Urinary bladder (tissue), 4 donors: ENCODE measurements around the gene MMP25. TPM values are rescaled to one million over a fixed set of nuclear protein-coding genes. Genes with fewer than 3 reads are reported as not detected.
A peak's percentile ranks its signal among the peaks of the same experiment; 100 is the strongest.
"Not testable (repeated sequence)": the region's sequence is repeated elsewhere in the genome, so short reads cannot be mapped to it uniquely, and the experiment has no call there.

Experiments
- DNase-seq: peaks from one replicate; pipeline ENCODE4 v3.0.0-alpha.2; 2015; ENCODE audit errors: extremely low spot score
- H3K27ac ChIP-seq: one replicate; pipeline ENCODE4 v1.5.1; 2013; ENCODE audit warnings: low read depth, mild to moderate bottlenecking, moderate library complexity
- H3K36me3 ChIP-seq: one replicate; pipeline ENCODE4 v1.6.1; 2013; ENCODE audit warnings: mild to moderate bottlenecking, moderate library complexity; ENCODE audit not compliant: insufficient read depth
- H3K4me1 ChIP-seq: one replicate; pipeline ENCODE4 v1.6.1; 2013; ENCODE audit warnings: mild to moderate bottlenecking, moderate library complexity; ENCODE audit not compliant: insufficient read depth
- H3K4me3 ChIP-seq: one replicate; pipeline ENCODE4 v1.5.1; 2013; ENCODE audit warnings: low read depth, low read length
- WGBS: extraction: QIAGEN DNeasy Blood & Tissue Kit; methylation state at CpG from one replicate; pipeline ENCODE4 v1.1.7; 2013; 5-methylcytosine and 5-hydroxymethylcytosine counted together
- polyA plus RNA-seq: library from polyadenylated mRNA; stranded (reverse); fragments of 200-250 nt; gene quantifications from one replicate; pipeline ENCODE4 v1.2.3, GENCODE V29; 2013
- total RNA-seq: library from RNA; depleted of rRNA; stranded (reverse); fragments of >200 nt; gene quantifications from one replicate; pipeline ENCODE4 v1.2.3, GENCODE V29; 2014
- donor health status: healthy with polysubstance abuse.
- donor health status: healthy.

Gene MMP25
- total and polyA plus RNA-seq, 2 donors = 0.32 to 0.82 TPM

DNA sequence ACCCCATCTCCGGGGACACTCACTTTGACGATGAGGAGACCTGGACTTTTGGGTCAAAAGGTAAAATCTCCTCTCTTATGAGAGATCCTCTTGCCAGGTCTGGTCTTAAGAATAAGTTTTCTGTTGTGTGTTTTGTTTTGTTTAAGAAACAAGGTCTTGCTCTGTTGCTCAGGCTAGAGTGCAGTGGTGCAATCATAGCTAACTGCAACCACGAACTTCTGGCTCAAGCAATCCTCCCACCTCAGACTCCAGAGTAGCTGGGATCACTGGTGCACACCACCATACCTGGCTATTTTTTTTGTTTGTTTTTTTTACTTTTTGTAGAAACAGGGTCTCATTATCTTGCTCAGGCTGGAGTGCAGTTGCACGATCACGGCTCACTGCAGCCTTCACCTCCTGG lies 4.1 kb downstream of the MMP25 start:
- DNase-seq = no peak
- Histone ChIP-seq H3K4me3 (no peak overlapping the region), H3K27ac (no peak overlapping the region), H3K4me1 (peaks cover 1% of the 10 kb centered on the region), H3K36me3 (no peaks in the 10 kb centered on the region)
- 86% methylated on average over 5 of the region's 5 CpGs for WGBS

DNA sequence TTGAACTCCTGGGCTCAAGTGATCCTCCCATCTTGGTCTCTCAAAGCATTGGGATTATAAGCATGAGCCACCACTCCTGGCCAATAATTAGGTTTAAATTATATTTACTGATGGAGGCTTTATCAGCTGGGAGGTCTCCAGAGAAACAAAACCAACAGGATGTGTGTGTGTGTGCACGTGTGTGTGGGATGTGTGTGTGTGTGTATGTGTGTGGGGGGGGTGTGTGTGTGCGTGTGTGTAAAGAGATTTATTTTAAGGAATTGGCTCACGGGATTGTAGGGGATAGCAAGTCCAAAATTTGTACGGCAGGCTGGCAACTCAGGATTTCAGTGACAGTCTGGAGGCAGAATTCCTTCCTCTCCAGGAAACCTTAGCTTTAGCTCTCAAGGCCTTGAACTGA lies 4.6 kb downstream of the MMP25 start:
- WGBS = 38% methylated on average over 4 of the region's 4 CpGs
- no peaks in the 10 kb centered on the region for H3K36me3 ChIP-seq
- no peak overlapping the region for H3K4me3 ChIP-seq
- H3K4me1 ChIP-seq = peaks cover 1% of the 10 kb centered on the region
- H3K27ac ChIP-seq = no peak overlapping the region
- DNase-seq = no peak

DNA sequence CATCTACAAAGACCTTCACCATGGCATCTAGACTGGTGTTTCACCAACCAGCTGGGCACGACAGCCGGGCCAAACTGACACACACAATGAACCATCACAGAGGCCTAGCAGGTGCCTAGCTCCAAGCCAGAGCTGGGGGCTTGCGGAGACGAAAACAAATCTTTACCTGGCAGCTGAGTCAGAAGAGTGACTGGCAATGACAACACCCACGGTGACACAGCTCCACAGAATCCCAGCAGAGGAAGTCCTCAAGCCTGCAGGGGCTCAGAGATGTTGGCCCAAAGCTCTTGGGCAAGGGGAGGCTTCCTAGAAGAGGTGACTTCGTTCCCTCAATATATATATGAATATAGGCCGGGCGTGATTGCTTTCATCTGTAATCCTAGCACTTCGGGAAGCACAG lies 5.1 kb downstream of the MMP25 start:
- Histone ChIP-seq H3K36me3 (no peaks in the 10 kb centered on the region), H3K4me3 (no peak overlapping the region), H3K27ac (no peak overlapping the region), H3K4me1 (no peaks in the 10 kb centered on the region)
- WGBS = 88% methylated on average over 9 of the region's 9 CpGs
- no peak for DNase-seq

DNA sequence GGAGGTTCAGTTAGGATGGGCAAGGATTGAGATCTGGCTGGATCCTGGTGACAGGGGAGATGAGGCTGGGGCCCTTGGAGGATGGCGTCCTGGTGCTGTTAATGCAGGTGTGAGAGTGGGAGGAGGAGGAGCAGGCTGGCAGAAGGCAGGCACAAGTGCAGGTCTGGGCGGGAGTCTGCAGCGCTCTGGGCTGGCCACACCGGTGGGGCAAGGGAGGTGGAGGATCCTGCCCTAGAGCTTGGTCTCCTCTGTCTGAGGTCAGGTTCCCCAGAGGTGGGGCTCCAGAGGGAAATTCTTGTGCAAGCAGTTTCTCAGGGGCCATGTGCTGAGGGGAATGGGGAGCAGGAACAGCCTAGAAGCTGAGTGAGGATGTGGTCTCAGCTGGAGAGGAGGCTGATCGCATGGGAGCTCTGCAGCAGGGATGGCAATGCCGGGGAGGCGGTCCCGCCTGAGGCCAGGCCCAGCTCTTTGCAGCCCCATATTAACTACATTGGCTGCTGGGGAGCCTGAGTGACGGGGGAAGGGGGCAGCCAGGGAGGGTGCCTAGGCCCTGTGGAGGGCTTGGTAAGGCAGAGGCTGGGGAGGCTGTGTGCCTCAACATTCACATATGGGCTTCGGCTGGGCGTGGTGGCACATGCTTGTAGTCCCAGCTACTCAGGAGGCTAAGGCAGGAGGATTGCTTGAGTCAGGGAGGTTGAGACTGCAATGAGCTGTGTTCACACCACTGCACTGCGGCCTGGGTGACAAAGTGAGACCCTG lies 6.4 kb downstream of the MMP25 start:
- not testable (repeated sequence) for H3K4me3 ChIP-seq, H3K4me1 ChIP-seq, H3K27ac ChIP-seq, H3K36me3 ChIP-seq, DNase-seq
- 76% methylated on average over 11 of the region's 12 CpGs for WGBS

DNA sequence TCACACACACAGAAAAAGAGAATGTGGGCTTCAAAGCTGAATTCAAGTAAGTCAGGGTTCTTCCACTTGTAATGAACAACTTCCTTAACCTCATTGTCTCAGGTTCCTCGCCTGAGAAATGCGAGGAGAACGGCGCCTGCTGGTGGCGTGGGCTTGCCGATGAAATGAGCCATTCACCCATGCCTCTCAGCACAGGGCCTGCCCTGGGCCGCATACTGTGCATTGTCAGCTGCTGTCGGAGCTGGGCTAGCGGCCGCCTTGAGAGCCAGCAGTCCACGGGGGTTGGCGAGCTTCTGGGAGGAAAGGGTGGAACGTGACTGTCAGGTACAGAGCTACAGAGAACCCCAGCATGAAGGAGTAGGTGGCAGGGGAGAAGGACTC lies 7.0 kb downstream of the MMP25 start:
- H3K4me1 ChIP-seq, DNase-seq, H3K27ac ChIP-seq, H3K4me3 ChIP-seq, H3K36me3 ChIP-seq: not testable (repeated sequence)
- 91% methylated on average over 13 of the region's 13 CpGs for WGBS

DNA sequence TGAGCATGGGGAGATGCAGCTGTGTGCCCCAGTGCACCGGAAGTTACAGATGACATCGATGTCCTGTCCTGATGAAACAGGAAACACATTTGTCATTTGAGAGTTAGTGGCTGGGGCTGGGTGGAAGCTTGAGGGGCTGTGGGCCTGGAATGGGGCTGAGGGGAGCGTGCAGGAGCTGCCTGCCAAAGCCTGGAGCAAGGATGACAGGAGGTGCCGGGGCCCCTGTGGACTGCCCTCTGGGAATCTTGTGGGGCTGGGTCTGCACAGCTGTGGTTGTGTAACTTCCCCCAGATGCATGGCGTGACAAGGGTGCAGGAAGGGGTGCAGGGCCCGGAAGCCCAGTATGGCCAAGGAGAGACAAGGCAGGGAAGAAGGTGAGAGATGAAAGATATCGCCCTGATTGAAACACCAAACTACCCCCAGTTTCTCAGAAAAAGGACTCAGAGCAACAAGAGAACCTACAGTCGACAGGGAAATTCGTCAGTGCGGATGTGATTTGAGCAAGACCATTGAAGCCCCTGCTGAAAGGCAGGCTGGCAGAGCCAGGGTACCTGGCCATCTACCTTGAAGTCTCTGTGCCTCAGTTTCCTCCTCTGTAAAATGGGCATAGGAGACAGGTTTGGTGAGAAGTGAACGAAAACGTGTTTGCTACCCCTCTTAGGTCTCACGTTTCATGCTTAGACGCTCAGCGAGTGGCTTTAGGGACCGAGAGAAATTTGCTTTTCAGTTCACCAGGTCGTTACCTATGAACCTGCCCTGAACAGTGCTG lies 8.8 kb downstream of the MMP25 start:
- DNase-seq = no peak
- 74% methylated on average over 17 of the region's 17 CpGs for WGBS
- H3K4me1 ChIP-seq = no peaks in the 10 kb centered on the region

DNA sequence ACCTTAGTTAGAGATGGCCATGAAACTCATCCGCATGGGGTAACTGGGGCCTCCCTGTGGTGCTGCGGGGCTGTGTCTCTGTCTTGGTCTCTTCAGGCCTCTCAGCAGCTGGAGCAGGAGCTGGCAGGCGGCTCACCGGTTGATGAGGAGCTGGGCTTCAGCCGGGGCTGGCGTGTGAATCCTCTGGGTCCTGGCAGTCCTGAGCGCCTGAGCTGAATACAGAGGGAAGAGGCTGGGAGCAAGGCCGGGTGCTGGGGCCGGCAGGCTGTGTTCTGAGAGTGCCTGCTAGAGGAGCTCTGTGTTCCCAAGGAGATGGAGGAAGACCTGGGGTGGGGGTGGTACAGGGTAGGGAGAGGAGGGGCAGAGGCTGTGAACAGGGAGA lies 9.4 kb downstream of the MMP25 start:
- WGBS = 50% methylated on average over 9 of the region's 9 CpGs
- H3K36me3 ChIP-seq, H3K4me1 ChIP-seq, DNase-seq, H3K27ac ChIP-seq, H3K4me3 ChIP-seq: not testable (repeated sequence)

More for the DNA sequence above, 8.8 kb downstream of the MMP25 start:
- Histone ChIP-seq H3K27ac (no peak overlapping the region), H3K4me3 (no peak overlapping the region), H3K36me3 (no peaks in the 10 kb centered on the region)

DNA sequence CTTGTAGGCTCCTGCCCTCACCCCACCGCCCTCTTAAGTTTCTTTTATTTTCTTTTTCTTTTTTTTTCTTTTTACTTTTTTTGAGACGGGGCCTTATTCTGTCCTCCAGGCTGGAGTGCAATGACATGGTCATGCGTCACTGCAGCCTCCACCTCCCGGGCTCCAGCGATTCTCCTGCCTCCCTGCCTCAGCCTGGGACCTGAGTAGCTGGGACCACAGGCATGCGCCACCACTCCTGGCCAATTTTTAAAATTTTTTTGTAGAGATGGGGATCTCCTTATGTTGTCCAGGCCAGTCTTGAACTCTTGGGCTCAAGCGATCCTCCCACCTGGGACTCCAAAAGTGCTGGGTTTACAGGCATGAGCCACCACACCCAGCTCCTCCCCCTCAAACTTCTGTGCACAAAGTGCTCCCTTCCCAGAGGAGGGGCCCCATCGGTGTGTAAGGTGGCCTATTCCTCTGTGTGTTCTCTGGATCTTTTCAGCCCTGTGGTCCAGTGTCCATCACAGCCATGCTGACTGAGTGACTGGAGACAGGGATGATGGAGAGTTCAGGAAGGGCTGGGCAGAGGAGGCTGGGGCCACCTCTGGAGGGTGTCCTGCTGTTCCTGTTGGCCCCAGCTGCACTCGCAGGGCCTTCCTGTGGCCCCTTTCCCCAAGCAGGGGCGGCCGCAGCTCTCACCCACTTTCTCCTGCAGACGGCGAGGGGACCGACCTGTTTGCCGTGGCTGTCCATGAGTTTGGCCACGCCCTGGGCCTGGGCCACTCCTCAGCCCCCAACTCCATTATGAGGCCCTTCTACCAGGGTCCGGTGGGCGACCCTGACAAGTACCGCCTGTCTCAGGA lies 10.2 kb downstream of the MMP25 start:
- Histone ChIP-seq H3K36me3 (no peaks in the 10 kb centered on the region), H3K4me3 (no peak overlapping the region), H3K27ac (no peak overlapping the region), H3K4me1 (no peaks in the 10 kb centered on the region)
- no peak for DNase-seq
- WGBS = 89% methylated on average over 19 of the region's 19 CpGs

DNA sequence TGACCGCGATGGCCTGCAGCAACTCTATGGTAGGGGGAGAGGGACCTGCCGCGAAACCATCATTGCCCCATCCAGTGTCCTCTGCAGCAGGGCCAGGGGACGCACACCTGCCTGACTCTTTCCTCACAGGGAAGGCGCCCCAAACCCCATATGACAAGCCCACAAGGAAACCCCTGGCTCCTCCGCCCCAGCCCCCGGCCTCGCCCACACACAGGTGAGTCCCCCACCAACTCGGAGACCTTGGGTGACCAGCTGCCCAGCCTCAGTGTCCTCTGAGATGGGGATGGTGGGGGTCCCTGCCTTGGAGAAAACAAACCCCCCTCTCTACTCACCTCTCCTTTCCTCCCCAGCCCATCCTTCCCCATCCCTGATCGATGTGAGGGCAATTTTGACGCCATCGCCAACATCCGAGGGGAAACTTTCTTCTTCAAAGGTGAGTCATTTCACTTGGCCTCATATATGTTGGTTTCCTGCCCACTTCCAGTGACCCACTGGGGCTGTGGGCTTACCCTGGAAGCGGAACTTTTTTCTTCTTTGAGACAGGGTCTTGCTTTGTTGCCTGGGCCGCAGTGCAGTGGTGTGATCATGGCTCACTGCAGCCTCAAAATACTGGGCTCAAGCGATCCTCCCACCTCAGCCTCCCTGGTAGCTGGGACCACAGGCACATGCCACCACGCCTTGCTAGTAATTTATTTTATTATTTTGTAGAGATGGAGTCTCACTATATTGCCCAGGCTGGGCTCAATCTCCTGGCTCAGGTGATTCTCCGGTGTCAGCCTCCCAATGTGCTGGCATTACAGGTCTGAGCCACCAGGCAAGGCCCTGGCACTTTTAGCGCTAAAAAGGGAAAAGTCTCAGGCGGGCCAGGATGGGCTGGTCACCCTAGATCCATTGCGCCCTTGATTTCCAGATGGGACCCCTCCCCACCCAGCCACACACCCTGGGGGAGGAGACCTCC lies 11.1 kb downstream of the MMP25 start:
- Histone ChIP-seq H3K27ac (no peak overlapping the region), H3K4me1 (no peaks in the 10 kb centered on the region), H3K36me3 (no peaks in the 10 kb centered on the region), H3K4me3 (no peak overlapping the region)
- WGBS = 91% methylated on average over 22 of the region's 22 CpGs
- no peak for DNase-seq

DNA sequence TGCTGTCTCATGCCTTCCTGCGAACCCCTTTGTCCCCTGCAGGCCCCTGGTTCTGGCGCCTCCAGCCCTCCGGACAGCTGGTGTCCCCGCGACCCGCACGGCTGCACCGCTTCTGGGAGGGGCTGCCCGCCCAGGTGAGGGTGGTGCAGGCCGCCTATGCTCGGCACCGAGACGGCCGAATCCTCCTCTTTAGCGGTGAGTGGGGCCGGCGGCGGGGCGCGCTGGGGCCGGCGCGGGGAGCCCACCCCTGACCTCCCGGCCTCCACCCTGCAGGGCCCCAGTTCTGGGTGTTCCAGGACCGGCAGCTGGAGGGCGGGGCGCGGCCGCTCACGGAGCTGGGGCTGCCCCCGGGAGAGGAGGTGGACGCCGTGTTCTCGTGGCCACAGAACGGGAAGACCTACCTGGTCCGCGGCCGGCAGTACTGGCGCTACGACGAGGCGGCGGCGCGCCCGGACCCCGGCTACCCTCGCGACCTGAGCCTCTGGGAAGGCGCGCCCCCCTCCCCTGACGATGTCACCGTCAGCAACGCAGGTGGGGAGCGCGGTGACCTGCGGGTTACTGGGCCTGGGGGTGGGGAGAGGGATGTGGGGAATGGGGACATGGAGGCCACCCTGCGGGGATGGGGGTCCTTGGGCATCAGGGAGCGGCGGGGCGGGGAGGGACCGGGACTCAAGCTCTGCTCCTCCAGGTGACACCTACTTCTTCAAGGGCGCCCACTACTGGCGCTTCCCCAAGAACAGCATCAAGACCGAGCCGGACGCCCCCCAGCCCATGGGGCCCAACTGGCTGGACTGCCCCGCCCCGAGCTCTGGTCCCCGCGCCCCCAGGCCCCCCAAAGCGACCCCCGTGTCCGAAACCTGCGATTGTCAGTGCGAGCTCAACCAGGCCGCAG lies 12.0 kb downstream of the MMP25 start:
- H3K27ac ChIP-seq = peak overlapping the region; percentile 48
- H3K4me1 ChIP-seq = no peaks in the 10 kb centered on the region
- no peak for DNase-seq
- 8% methylated on average over 77 of the region's 77 CpGs for WGBS
- peak overlapping the region; percentile 89 for H3K4me3 ChIP-seq
- no peaks in the 10 kb centered on the region for H3K36me3 ChIP-seq

DNA sequence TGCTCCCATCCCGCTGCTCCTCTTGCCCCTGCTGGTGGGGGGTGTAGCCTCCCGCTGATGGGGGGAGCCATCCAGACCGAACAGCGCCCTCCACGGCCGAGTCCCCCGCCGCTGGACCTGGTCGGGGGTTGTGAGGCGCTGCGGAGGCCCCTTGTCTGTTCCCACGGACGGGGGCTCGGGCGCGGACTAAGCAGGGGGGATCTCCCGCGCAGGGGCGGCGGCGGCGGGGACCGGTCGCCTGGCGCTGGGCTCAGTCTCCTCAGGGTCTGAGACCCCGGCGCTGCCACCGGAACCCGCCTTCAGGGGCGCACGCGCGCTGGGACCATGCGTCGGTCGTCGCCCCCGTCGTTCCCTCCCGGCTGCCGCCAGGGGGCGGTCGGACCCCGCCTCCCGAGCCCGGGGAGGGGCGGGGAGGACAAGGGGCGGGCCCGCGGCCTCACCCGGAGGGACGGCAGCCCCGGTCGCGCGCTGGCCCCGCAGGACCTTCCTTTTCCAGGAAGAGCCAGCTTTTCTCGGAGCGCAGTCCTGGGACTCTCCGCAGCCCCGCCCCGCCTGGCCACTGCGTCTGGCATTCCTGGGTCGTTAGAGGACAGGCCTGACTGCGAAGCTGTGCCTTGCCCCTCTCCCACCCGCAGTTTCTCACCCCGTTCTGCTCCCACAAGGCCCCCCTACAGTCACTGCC lies 12.8 kb downstream of the MMP25 start:
- WGBS = under 1% methylated on average over 67 of the region's 67 CpGs
- H3K27ac ChIP-seq = peak overlapping the region; percentile 48
- no peaks in the 10 kb centered on the region for H3K4me1 ChIP-seq
- H3K36me3 ChIP-seq = no peaks in the 10 kb centered on the region
- peak; percentile 41 for DNase-seq
- peak overlapping the region; percentile 89 for H3K4me3 ChIP-seq
